SK-N-SH (cell line): ENCODE data around the gene EPO. TPM values are rescaled to one million over a fixed set of nuclear protein-coding genes. Genes with fewer than 3 reads are reported as not detected.

Experiments used
- CTCF ChIA-PET: fragments of 300-600, 350-600 bp; formaldehyde crosslinking; extraction: SDS; loops from one replicate; lab custom pipeline; 2021; lab: Yijun Ruan, JAX
- POLR2A ChIA-PET: fragments of 350-600 bp; sonication (Branson Sonifier 250); formaldehyde crosslinking; extraction: SDS; loops from one replicate; lab custom pipeline; 2020; ENCODE audit warnings: antibody characterized with exemption, inconsistent platforms; lab: Yijun Ruan, JAX
- DNase-seq: peaks from one replicate; pipeline ENCODE4 v3.0.0; 2012
- H2AFZ ChIP-seq: fragments of 200-600 bp; sonication (generic); 2 replicates; pipeline ENCODE4 v1.8.1; 2016; ENCODE audit warnings: antibody characterized with exemption, mild to moderate bottlenecking, low read depth
- H3F3A ChIP-seq: fragments of 200-600 bp; sonication (generic); replicated peaks from 2 replicates; pipeline ENCODE3; 2016; ENCODE audit warnings: antibody characterized with exemption, mild to moderate bottlenecking; ENCODE audit not compliant: insufficient read depth
- H3K27ac ChIP-seq, 2 experiments: fragments of 200-500 bp in 1 of 2; fragments of 200-600 bp in 1 of 2; sonication (Bioruptor generic) in 1 of 2; sonication (generic), shearing (Covaris generic) in 1 of 2; 2 replicates each; pipeline versions ENCODE4 v1.5.1 to v1.6.1; 2014 to 2016; ENCODE audit warnings: low read depth in 2 of 2, inconsistent platforms in 1 of 2, low read length in 1 of 2, mild to moderate bottlenecking in 1 of 2, mixed read lengths in 1 of 2
- H3K27me3 ChIP-seq: fragments of 200-600 bp; sonication (generic), shearing (Covaris generic); 2 replicates; pipeline ENCODE4 v1.6.1; 2016; ENCODE audit warnings: mixed run types; ENCODE audit not compliant: insufficient read depth
- H3K36me3 ChIP-seq, 2 experiments: fragments of 200-500 bp in 1 of 2; fragments of 200-600 bp in 1 of 2; sonication (Bioruptor generic) in 1 of 2; sonication (generic) in 1 of 2; replicated peaks in 1 of 2; 2 replicates each; pipeline versions ENCODE3 to v1.5.1; 2014 to 2016; ENCODE audit warnings: low read length in 1 of 2, mild to moderate bottlenecking in 1 of 2; ENCODE audit not compliant: insufficient read depth in 2 of 2, control insufficient read depth in 1 of 2
- H3K4me1 ChIP-seq, 2 experiments: fragments of 200-500 bp in 1 of 2; fragments of 200-600 bp in 1 of 2; sonication (Bioruptor generic) in 1 of 2; sonication (generic), shearing (Covaris generic) in 1 of 2; 2 replicates each; pipeline versions ENCODE4 v1.5.1 to v1.6.1; 2014 to 2016; ENCODE audit warnings: low read depth in 1 of 2, low read length in 1 of 2, mixed run types in 1 of 2; ENCODE audit not compliant: insufficient read depth in 2 of 2, control insufficient read depth in 1 of 2
- H3K4me2 ChIP-seq: fragments of 200-600 bp; sonication (generic), shearing (Covaris generic); 2 replicates; pipeline ENCODE4 v1.6.1; 2017; ENCODE audit warnings: mixed run types
- H3K4me3 ChIP-seq, 2 experiments: fragments of 200-500 bp in 1 of 2; fragments of 200-600 bp in 1 of 2; sonication (Bioruptor generic) in 1 of 2; sonication (generic), shearing (Covaris generic) in 1 of 2; 2 replicates each; pipeline versions ENCODE4 v1.5.1 to v1.8.1; 2014 to 2016; ENCODE audit warnings: low read depth in 2 of 2, inconsistent platforms in 1 of 2, low read length in 1 of 2, mild to moderate bottlenecking in 1 of 2, mixed read lengths in 1 of 2, moderate library complexity in 1 of 2
- H3K79me2 ChIP-seq: fragments of 200-600 bp; sonication (generic); 2 replicates; pipeline ENCODE4 v1.8.1; 2017; ENCODE audit warnings: mild to moderate bottlenecking; ENCODE audit not compliant: insufficient read depth
- H3K9ac ChIP-seq: fragments of 200-600 bp; sonication (generic); 2 replicates; pipeline ENCODE4 v1.6.1; 2017; ENCODE audit warnings: mixed run types
- H3K9me2 ChIP-seq: fragments of 200-600 bp; sonication (generic); 2 replicates; pipeline ENCODE4 v1.6.1; 2017; ENCODE audit warnings: mixed run types
- H3K9me3 ChIP-seq: fragments of 200-600 bp; sonication (generic); 2 replicates; pipeline ENCODE4 v1.6.1; 2017; ENCODE audit warnings: mixed run types, mild to moderate bottlenecking, moderate library complexity
- H4K20me1 ChIP-seq: fragments of 200-600 bp; sonication (generic); 2 replicates; pipeline ENCODE4 v1.6.1; 2017; ENCODE audit warnings: mild to moderate bottlenecking, mixed run types; ENCODE audit not compliant: insufficient read depth
- CTCF ChIP-seq: fragments of 200-600 bp; sonication (generic); IDR thresholded peaks from 2 replicates; pipeline ENCODE4 v1.6.1; 2017; ENCODE audit warnings: antibody characterized with exemption, mild to moderate bottlenecking, moderate library complexity
- FOSL2 ChIP-seq: IDR thresholded peaks from 2 replicates; pipeline ENCODE4 v1.4.0; 2012; ENCODE audit warnings: low read depth, mild to moderate bottlenecking, moderate library complexity, borderline replicate concordance
- IRF3 ChIP-seq: fragments of 150-350 bp; IDR thresholded peaks from 2 replicates; pipeline ENCODE4 v1.6.1; 2016; ENCODE audit warnings: mild to moderate bottlenecking, low read depth, low read length
- NFIC ChIP-seq: IDR thresholded peaks from 2 replicates; pipeline ENCODE4 v1.4.0; 2012; ENCODE audit warnings: borderline replicate concordance
- POLR2AphosphoS5 ChIP-seq: IDR thresholded peaks from 2 replicates; pipeline ENCODE4 v1.6.1; 2012; ENCODE audit warnings: low read depth, low read length
- RFX5 ChIP-seq: IDR thresholded peaks from 2 replicates; pipeline ENCODE4 v1.6.1; 2012; ENCODE audit warnings: mild to moderate bottlenecking, improper control_type of control experiment, low read length
- RXRA ChIP-seq: IDR thresholded peaks from 2 replicates; pipeline ENCODE4 v1.4.0; 2012; ENCODE audit warnings: low read depth, mild to moderate bottlenecking, borderline replicate concordance
- WGBS: methylation state at CpG from one replicate; pipeline ENCODE4 v1.1.6; 2017; ENCODE audit warnings: low lambda C conversion rate; 5-methylcytosine and 5-hydroxymethylcytosine counted together
- polyA plus RNA-seq, 3 experiments: library from polyadenylated mRNA; depleted of rRNA; stranded (reverse); fragments of >200 nt; gene quantifications; 2 replicates each; pipeline ENCODE4 v1.2.3, GENCODE V29; 2012
- TF ChIP-seq, protein P1 (sequence below): IDR thresholded peaks from 2 replicates; pipeline ENCODE4 v1.6.1; 2012; ENCODE audit warnings: mild to moderate bottlenecking, low read depth, low read length, moderate library complexity

EPO gene
- polyA plus RNA-seq, 1 of the 3 experiments (the other 2 are of a cell fraction): not detected

DNA sequence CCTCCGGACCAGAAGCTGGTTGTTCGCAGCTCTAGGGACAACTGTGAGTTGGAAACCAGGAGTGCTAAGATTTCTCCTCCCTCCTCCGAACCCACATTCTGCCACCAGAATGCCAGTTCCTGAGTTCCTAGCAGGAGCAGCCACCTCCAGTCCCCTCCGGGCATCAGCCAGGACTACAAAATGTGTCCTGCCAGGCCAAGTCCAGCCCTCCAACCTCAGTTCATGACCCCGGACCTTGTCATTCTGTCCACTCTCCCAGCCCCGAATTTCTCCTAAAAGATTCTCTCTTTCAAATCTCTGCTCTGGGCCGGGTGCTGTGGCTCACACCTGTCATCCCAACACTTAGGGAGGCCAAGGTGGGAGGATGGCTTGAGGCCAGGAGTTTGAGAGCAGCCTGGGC lies 15.5 kb downstream of the EPO start:
- CTCF ChIA-PET: interaction anchor here (1.3 to 3.0 kb wide), 3 partner anchors 11 to 116 kb away, joined by 3 to 13 read pairs (median 3); no protein-coding TSS in a partner anchor

More for the DNA sequence above, 15.5 kb downstream of the EPO start:
- POLR2A ChIA-PET: no interaction called here
- H3K9ac ChIP-seq: no peak overlapping the region
- peaks cover 15% of the 10 kb centered on the region; the same call in 1 of the 2 replicates for H3K27me3 ChIP-seq
- H3K36me3 ChIP-seq: no peaks in the 10 kb centered on the region
- H3F3A ChIP-seq: no peaks in the 10 kb centered on the region
- 68% methylated on average over 7 of the region's 7 CpGs for WGBS
- TF ChIP-seq NFIC (no peak), POLR2AphosphoS5 (no peak), FOSL2 (no peak), RFX5 (no peak), RXRA (no peak), CTCF (no peak), IRF3 (no peak)
- TF ChIP-seq, protein P1, sequence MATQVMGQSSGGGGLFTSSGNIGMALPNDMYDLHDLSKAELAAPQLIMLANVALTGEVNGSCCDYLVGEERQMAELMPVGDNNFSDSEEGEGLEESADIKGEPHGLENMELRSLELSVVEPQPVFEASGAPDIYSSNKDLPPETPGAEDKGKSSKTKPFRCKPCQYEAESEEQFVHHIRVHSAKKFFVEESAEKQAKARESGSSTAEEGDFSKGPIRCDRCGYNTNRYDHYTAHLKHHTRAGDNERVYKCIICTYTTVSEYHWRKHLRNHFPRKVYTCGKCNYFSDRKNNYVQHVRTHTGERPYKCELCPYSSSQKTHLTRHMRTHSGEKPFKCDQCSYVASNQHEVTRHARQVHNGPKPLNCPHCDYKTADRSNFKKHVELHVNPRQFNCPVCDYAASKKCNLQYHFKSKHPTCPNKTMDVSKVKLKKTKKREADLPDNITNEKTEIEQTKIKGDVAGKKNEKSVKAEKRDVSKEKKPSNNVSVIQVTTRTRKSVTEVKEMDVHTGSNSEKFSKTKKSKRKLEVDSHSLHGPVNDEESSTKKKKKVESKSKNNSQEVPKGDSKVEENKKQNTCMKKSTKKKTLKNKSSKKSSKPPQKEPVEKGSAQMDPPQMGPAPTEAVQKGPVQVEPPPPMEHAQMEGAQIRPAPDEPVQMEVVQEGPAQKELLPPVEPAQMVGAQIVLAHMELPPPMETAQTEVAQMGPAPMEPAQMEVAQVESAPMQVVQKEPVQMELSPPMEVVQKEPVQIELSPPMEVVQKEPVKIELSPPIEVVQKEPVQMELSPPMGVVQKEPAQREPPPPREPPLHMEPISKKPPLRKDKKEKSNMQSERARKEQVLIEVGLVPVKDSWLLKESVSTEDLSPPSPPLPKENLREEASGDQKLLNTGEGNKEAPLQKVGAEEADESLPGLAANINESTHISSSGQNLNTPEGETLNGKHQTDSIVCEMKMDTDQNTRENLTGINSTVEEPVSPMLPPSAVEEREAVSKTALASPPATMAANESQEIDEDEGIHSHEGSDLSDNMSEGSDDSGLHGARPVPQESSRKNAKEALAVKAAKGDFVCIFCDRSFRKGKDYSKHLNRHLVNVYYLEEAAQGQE: no peak
- H3K4me3 ChIP-seq: no peak overlapping the region
- no peak overlapping the region for H3K4me2 ChIP-seq
- H3K9me2 ChIP-seq: no peaks in the 10 kb centered on the region
- no peaks in the 10 kb centered on the region for H3K79me2 ChIP-seq
- no peak overlapping the region for H3K27ac ChIP-seq
- DNase-seq: no peak
- H2AFZ ChIP-seq: no peak overlapping the region
- H3K9me3 ChIP-seq: no peaks in the 10 kb centered on the region
- H3K4me1 ChIP-seq: no peaks in the 10 kb centered on the region
- no peaks in the 10 kb centered on the region for H4K20me1 ChIP-seq
